GM19463 (cell line): ENCODE results near the gene VIP.

ENCODE experiments used
- ATAC-seq: cut with Tn5 transposase; IDR thresholded peaks from one replicate; pipeline ENCODE4 v1.9.1; 2021; ENCODE audit warnings: mild to moderate bottlenecking, moderate library complexity; ENCODE audit not compliant: unreplicated experiment

VIP gene

GRCh38 chr6:152775428-152775827 is 24.8 kb downstream of the VIP start:
- no peak for ATAC-seq

- ATAC-seq: no peak
These were observed 26.2 kb downstream of the VIP start for GRCh38 chr6:152776833-152777232.

- no peak for ATAC-seq
These were observed 32.8 kb downstream of the VIP start for GRCh38 chr6:152783217-152783878.

GRCh38 chr6:152794696-152795095 is 44.1 kb downstream of the VIP start:
- no peak for ATAC-seq

- no peak for ATAC-seq
These were observed 53.6 kb downstream of the VIP start for GRCh38 chr6:152804150-152804549.
